ENCODE data around the gene ZFAND5.

Gene ZFAND5

DNA sequence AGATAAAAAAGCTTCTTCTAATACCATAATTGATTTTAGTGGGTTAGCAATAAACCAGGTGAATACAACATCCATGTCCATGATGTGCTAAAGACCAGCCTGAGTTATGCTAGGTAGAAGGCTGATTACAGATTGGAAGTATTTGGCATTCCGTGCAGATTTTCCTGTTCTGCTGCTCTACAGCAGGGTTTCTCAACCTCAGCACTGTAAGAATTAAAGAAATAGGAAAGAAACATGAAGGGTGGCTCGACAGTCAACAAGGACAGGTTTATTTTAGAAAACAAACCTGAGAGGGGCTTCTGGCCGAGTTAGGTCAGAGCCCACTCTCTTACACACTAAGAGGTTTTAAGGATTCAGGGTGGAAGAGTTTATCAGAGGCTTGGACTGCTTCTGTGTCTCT lies 42.3 kb downstream of the ZFAND5 start:
- DNase-seq (ENCODE audit: low read depth), result no peak

DNA sequence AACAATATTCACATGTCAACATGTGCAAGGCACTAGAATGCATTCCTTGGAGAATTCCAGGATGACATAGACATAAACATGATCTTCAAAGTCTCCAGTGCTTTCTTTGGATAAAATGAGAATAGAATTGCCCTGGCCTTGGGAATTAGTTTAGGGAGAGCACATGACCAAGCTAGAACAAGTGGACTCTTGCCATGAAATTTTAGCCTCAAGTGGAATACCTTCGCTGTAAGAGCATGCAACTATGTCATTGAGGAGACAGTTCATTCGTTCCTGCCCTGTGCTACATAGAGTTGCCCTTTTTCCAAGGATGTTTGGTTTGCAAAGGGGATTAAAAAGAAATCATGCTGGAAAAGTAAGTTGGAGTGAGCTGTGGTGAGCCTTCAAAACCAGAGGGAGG lies 42.7 kb downstream of the ZFAND5 start:
- no peak for DNase-seq (ENCODE audit: low read depth)

DNA sequence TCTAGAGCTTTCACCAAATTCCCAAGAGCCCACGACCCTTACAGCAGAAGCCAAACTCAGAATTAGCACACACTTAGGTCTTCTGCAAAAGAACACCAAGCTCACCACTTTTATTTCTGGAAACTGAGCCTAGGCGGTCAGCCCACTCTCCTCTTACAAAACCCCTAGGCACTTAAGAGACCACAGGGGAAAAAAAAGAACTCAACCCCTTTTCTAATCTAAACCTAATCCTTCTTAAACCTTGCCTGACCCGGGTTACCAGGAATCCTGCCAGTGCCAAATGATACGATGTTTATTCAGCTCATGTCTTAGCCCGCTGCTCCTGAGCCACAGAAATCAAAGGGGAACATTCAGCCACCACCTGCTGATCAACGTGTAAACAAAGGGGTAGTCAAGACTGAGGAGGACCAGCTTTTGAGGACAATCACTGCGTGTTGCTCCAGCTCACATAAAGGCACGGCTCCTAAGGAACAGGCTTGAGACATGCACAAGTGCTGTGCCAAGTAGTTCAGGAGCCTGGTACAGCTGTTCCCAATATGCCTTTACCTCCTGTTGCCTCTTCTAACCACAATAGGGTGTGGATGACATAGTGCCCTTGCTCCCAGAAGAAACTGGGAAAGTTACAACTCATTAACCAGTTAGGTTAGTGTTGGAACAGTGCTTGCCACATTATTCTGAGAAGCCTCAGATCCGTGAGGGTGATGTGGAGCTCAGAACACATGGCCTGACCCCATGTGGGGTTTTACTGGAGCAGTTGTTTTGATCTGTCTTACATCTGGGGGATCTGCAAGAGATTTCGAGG lies 49.3 kb downstream of the ZFAND5 start:
- no peak for DNase-seq (ENCODE audit: low read depth)

DNA sequence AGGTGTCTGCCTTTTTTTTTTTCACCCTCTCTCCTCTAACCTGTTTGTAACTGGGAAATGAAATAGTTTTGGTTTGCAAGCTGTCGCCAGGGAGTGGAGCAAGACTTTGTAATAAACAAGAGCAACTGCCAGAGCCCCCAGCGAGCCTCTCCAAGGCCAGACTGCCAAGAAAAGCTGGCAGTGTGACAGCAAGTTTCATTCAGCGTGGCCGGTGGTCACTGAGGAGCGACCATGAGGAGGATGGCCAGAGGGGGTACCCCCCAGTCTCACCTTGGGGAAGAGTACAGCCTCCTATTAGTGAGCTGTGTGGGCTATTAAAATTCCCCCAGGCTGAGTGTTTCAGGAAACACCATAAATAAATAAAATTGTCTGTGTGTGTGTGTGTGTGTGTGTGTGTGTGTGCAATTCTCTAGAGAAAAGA lies 49.9 kb downstream of the ZFAND5 start:
- no peak for DNase-seq (ENCODE audit: low read depth)

DNA sequence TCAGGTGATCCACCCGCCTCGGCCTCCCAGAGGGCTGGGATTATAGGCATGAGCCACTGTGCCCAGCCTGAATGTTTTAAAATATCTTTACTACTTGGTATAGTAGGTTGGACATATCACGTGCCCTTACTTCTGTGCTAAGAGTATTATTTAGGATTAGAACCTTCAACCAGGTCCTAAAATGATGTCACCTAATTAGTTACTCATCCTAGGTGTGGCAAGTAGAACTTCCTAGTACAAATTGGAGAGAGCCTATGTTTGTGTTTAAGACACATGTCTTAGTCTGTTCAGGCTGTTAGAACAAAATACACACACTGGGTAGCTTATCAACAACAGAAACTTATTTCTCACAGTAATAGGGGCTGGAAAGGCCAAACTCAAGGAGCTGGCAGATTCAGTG lies 51.5 kb downstream of the ZFAND5 start:
- no peak for DNase-seq (ENCODE audit: low read depth)

DNA sequence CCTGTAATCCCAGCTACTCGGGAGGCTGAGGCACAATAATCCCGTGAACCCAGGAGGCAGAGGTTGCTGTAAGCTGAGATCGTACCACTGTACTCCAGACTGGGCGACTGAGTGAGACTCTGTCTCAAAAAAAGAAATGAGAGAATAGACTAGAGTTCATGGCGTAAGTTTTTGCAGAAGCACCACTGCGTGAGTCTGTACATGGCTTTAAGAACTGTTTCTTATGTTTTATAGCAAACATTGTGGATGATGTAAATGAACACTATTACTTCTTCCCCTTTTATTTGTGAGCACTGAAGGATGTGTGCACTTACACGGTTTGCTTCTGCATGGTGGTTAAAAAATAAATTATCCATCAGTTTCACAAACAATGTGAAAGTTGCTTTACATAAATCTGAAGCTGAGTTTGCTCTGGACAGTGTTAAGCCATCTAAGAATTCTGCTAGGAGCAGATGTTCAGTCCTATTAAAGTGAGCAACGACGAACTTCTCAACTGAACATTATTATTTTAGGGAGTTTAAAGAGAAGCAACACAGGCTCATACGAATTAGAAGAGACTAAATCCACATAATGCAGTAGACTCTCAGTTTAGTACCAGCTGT lies 52.5 kb downstream of the ZFAND5 start:
- no peak for DNase-seq (ENCODE audit: low read depth)

DNA sequence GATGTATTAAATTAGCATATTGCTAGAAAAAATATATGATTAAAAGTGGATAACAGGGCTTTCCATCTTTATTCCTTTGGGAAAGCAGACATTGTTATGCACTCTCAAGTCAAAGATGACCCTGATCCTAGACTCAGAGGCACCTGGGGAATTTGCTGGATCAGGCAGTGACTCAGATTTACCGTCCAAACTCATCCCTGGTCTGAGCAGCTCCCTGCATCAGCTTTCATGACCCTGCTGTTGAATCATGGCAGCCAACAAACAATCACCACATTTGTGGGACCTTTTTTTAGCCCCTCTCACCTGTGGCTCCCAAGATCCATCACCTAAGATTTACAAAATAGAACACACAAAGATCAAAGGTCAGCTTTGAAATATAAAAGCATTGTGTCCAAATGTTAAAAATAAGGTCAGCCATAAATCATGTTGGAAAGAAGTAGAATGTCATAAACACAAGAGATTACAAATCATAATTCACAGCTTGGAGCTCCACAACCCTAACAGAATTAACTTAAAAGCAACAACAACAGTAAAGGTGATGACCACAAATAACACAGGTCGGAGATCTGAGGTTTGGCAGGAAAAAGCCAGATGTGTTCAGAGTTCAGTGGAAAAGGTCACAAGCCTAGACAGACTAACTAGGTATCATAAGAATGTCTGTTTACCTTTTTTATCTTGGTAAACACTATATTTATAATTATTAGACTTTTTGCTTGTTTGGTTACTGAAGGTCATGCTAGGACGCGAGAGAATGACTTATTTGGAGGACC lies 55.5 kb downstream of the ZFAND5 start:
- no peak for DNase-seq (ENCODE audit: low read depth)

DNA sequence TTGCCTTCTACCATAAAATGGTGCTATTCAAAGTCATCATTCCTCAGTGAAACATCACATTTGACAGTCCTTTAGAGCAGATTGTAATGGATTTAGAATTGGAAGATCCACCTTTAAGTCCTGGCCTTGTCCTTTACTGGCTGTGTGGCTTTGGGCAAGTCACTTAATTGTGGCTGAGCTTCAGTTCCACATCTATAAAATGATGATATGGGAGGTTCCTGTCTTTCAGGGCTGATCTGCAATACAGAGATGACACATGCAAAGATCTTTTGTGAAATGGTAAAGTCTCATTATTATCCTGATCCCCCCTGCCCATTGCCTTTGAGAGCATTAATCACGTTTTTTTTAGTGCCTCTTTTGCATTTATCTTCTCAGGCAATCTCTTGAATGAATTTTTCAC lies 58.2 kb downstream of the ZFAND5 start:
- DNase-seq (ENCODE audit: low read depth), result no peak

DNA sequence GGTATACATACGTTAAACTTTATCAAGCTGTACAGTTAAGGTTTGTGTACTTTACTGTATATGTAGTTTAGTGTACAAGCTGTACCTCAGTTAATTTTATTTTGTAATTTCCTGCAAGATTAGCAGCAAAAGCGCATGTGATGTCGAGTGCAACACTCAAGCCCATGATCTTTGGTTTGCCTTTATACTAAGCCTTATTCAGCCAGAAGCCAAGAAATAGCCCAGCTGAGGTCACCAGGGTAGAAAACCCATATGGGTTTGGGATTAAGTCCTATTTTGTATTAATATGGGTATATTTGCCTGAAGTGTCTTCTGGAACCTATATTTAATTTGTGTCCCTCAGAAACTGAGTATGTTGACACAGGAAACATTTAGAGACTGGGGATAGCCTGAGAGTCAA lies 59.3 kb downstream of the ZFAND5 start:
- no peak for DNase-seq (ENCODE audit: low read depth)

DNA sequence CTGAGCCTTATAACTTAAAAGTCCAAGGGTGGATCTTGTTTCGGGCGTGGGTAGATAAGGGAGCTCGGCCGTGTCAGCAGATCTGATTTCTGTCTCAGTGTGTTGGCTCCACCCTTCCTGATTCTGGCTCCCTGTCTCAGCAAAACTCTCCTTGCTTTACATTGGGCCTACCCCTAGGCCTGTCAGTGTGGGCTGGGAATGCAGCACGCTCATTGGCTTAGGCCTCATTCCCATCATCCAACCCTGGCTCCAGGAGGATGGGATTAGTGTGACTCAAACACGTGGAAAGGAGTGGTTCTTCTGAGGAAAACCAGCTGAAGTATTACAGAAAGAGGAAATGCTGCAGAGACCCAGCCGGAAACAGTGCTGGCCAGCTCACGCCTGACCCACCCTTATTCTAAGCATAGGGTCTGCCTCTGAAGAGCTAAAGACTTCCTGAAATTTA lies 59.9 kb downstream of the ZFAND5 start:
- no peak for DNase-seq (ENCODE audit: low read depth)

DNA sequence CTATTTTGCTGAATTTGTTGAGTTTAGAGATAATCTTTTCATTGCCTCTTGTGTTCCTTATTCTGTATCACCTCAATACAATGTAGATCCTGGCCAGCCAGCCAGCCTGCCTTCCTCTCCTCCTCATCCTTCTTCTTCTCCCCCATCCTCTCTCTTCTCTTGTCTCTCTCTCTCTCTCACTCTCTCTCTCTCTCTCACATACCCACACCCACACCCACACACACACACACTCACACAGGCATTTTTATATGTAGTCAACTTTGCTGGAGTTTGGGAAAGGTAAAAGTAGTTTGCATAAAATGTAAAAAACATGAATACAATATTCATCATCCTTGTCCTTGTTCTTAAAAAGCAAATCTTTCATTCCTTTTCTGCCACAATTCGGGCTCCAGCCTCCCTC lies 60.5 kb downstream of the ZFAND5 start:
- DNase-seq (ENCODE audit: low read depth), result no peak

Measured in stimulated activated CD8-positive, alpha-beta memory T cell treated with anti-CD3 and anti-CD28 coated beads, Interleukin-4, amount 100 ng/mL, for 24 hours (primary cell).